Vagina (tissue), 2 donors: ENCODE data around the gene ANGEL1. TPM values are rescaled to one million over a fixed set of nuclear protein-coding genes. Genes with fewer than 3 reads are reported as not detected.

Experiments used
- DNase-seq, 2 donors: peaks; one replicate each; pipeline ENCODE4 v3.0.0-alpha.2; 2017; ENCODE audit errors: extremely low spot score in 2 of 2
- H3K27ac ChIP-seq: fragments of 200-600 bp; sonication (generic); one replicate; pipeline ENCODE4 v1.5.1; 2019
- H3K27me3 ChIP-seq: fragments of 200-600 bp; sonication (generic); one replicate; pipeline ENCODE4 v1.5.1; 2019
- H3K36me3 ChIP-seq, 2 donors: fragments of 200-600 bp; sonication (generic); one replicate each; pipeline ENCODE4 v1.5.1; 2017 to 2019
- H3K4me1 ChIP-seq: fragments of 200-600 bp; sonication (generic); one replicate; pipeline ENCODE4 v1.5.1; 2019
- H3K4me3 ChIP-seq, 2 donors: fragments of 200-600 bp; sonication (generic); 1 replicate in 1 of 2; 2 replicates in 1 of 2; pipeline ENCODE4 v1.5.1; 2016 to 2019
- H3K9me3 ChIP-seq: fragments of 200-600 bp; sonication (generic); one replicate; pipeline ENCODE4 v1.5.1; 2019
- CTCF ChIP-seq, 3 experiments: fragments of 450-650 bp in 2 of 3; fragments of 200-600 bp in 1 of 3; sonication (generic) in 1 of 3; IDR thresholded peaks; one replicate each; pipeline ENCODE4 v1.5.1; 2017 to 2019; ENCODE audit warnings: antibody characterized with exemption in 3 of 3, mild to moderate bottlenecking in 2 of 3, moderate library complexity in 2 of 3
- POLR2A ChIP-seq, 2 donors: fragments of 450-650 bp; IDR thresholded peaks; one replicate each; pipeline ENCODE4 v1.6.1; 2017; ENCODE audit warnings: antibody characterized with exemption in 2 of 2, mild to moderate bottlenecking in 2 of 2, moderate library complexity in 2 of 2
- POLR2AphosphoS5 ChIP-seq, 2 donors: sonication (generic); formaldehyde crosslinking; IDR thresholded peaks; one replicate each; pipeline ENCODE4 v1.9.0; 2017; ENCODE audit warnings: antibody characterized with exemption in 2 of 2, mild to moderate bottlenecking in 2 of 2, low read depth in 1 of 2; ENCODE audit not compliant: insufficient read depth in 1 of 2
- intact Hi-C: fragments of 100-400 bp; cut with DNase I; formaldehyde crosslinking; loops from one replicate; pipeline ENCODE4 v1.15.1; 2023
- total RNA-seq: library from RNA; depleted of rRNA; stranded (reverse); fragments of >200 nt; gene quantifications from one replicate; pipeline ENCODE4 v1.2.3, GENCODE V29; 2016

ANGEL1 gene
- total RNA-seq, 1 donor from 2014 or later: 13.0 TPM

GRCh38 chr14:76834241-76834661 is 21.6 kb upstream of the ANGEL1 start:
- Histone ChIP-seq H3K36me3 (no peaks in the 10 kb centered on the region), H3K27ac (no peak overlapping the region), H3K4me1 (no peaks in the 10 kb centered on the region), H3K4me3 (no peak overlapping the region), H3K9me3 (no peaks in the 10 kb centered on the region), H3K27me3 (no peaks in the 10 kb centered on the region)
- no peak for TF ChIP-seq POLR2A (IDR thresholded peaks at IDR 0.05)
- no peak for TF ChIP-seq POLR2AphosphoS5 (IDR thresholded peaks at IDR 0.05; ENCODE audit: insufficient read depth in 1 of 2, low read depth in 1 of 2)
- no peak for TF ChIP-seq CTCF (IDR thresholded peaks at IDR 0.05)
- intact Hi-C loops: no loop called here
- no peak for DNase-seq

GRCh38 chr14:76833011-76833410 is 20.3 kb upstream of the ANGEL1 start:
- intact Hi-C loops: no loop called here
- no peaks in the 10 kb centered on the region for H3K27me3 ChIP-seq
- TF ChIP-seq POLR2AphosphoS5 (IDR thresholded peaks at IDR 0.05; ENCODE audit: insufficient read depth in 1 of 2, low read depth in 1 of 2): no peak
- no peak for TF ChIP-seq CTCF (IDR thresholded peaks at IDR 0.05)
- TF ChIP-seq POLR2A (IDR thresholded peaks at IDR 0.05): no peak
- DNase-seq: no peak
- H3K4me1 ChIP-seq: peaks cover under 1% of the 10 kb centered on the region
- no peak overlapping the region for H3K27ac ChIP-seq
- no peaks in the 10 kb centered on the region for H3K9me3 ChIP-seq
- H3K4me3 ChIP-seq: no peak overlapping the region
- no peaks in the 10 kb centered on the region for H3K36me3 ChIP-seq

- Histone ChIP-seq H3K9me3 (no peaks in the 10 kb centered on the region), H3K36me3 (no peaks in the 10 kb centered on the region), H3K4me1 (peaks cover 5% of the 10 kb centered on the region), H3K4me3 (no peak overlapping the region), H3K27ac (no peak overlapping the region), H3K27me3 (no peaks in the 10 kb centered on the region)
- intact Hi-C loops: no loop called here
- DNase-seq: no peak
- TF ChIP-seq CTCF (IDR thresholded peaks at IDR 0.05) (no peak), POLR2A (IDR thresholded peaks at IDR 0.05) (no peak), POLR2AphosphoS5 (IDR thresholded peaks at IDR 0.05; ENCODE audit: insufficient read depth in 1 of 2, low read depth in 1 of 2) (no peak)
Observed at GRCh38 chr14:76832503-76832988, 19.9 kb upstream of the ANGEL1 start.

GRCh38 chr14:76830556-76830955 is 17.9 kb upstream of the ANGEL1 start:
- H3K36me3 ChIP-seq: no peaks in the 10 kb centered on the region
- no peaks in the 10 kb centered on the region for H3K27me3 ChIP-seq
- H3K27ac ChIP-seq: no peak overlapping the region
- no peak for DNase-seq
- H3K4me1 ChIP-seq: peaks cover 8% of the 10 kb centered on the region
- TF ChIP-seq POLR2AphosphoS5 (IDR thresholded peaks at IDR 0.05; ENCODE audit: insufficient read depth in 1 of 2, low read depth in 1 of 2) (no peak), CTCF (IDR thresholded peaks at IDR 0.05) (no peak), POLR2A (IDR thresholded peaks at IDR 0.05) (no peak)
- H3K4me3 ChIP-seq: no peak overlapping the region
- intact Hi-C loops: no loop called here
- H3K9me3 ChIP-seq: no peaks in the 10 kb centered on the region

GRCh38 chr14:76829650-76830421 is 17.2 kb upstream of the ANGEL1 start:
- intact Hi-C loops: no loop called here
- no peak overlapping the region for H3K27ac ChIP-seq
- no peaks in the 10 kb centered on the region for H3K27me3 ChIP-seq
- TF ChIP-seq POLR2A (IDR thresholded peaks at IDR 0.05) (no peak), CTCF (IDR thresholded peaks at IDR 0.05) (no peak), POLR2AphosphoS5 (IDR thresholded peaks at IDR 0.05; ENCODE audit: insufficient read depth in 1 of 2, low read depth in 1 of 2) (no peak)
- no peak overlapping the region for H3K4me3 ChIP-seq
- no peaks in the 10 kb centered on the region for H3K9me3 ChIP-seq
- no peaks in the 10 kb centered on the region for H3K36me3 ChIP-seq
- DNase-seq: no peak
- H3K4me1 ChIP-seq: peaks cover 8% of the 10 kb centered on the region
